SK-N-SH treated with all-trans-retinoic acid at 6 μM for 48 hours (cell line): ENCODE measurements around the gene TSSK6.

ENCODE experiments used
- ARNTL ChIP-seq: fragments of 450-650 bp; formaldehyde crosslinking; IDR thresholded peaks from 2 replicates; pipeline ENCODE4 v1.5.0; 2020; ENCODE audit warnings: low read depth, mild to moderate bottlenecking, moderate library complexity, borderline replicate concordance
- PATZ1 ChIP-seq: fragments of 250-450 bp; sonication (Bioruptor Pico); IDR thresholded peaks from 2 replicates; pipeline ENCODE4 v1.8.0; 2020; ENCODE audit warnings: mild to moderate bottlenecking, moderate library complexity, borderline replicate concordance
- ZFP3 ChIP-seq: fragments of 250-450 bp; sonication (Bioruptor Pico); IDR thresholded peaks from 2 replicates; pipeline ENCODE4 v1.5.0; 2020; ENCODE audit warnings: mild to moderate bottlenecking, moderate library complexity
- ZFP30 ChIP-seq: fragments of 450-650 bp; formaldehyde crosslinking; IDR thresholded peaks from 2 replicates; pipeline ENCODE4 v1.5.0; 2022; ENCODE audit warnings: mild to moderate bottlenecking, moderate library complexity

- TF ChIP-seq ZFP30 (no peak), PATZ1 (no peak), ZFP3 (no peak), ARNTL (CRISPR knock-in tag) (no peak)
Measured at GRCh38 chr19:19549804-19550464, 34.6 kb upstream of the TSSK6 start.
